Pancreas (tissue), 10 donors: Measurements from ENCODE around the gene SMIM14. TPM values are rescaled to one million over a fixed set of nuclear protein-coding genes. Genes with fewer than 3 reads are reported as not detected.
A peak's percentile ranks its signal among the peaks of the same experiment; 100 is the strongest.

Experiments
- ATAC-seq, 4 donors: fragments of 200-7000 bp; cut with Tn5 transposase; one replicate each; pipeline versions ENCODE4 v1.8.0 to v1.9.1; 2020; ENCODE audit warnings: mild to moderate bottlenecking in 4 of 4, moderate library complexity in 4 of 4
- DNase-seq, 6 donors: peaks; one replicate each; pipeline ENCODE4 v3.0.0-alpha.2; 2020
- FAIRE-seq: peaks from 2 replicates; lab custom pipeline; 2012; peaks lifted over from hg19 to GRCh38; lab: Jason Lieb, UNC
- H3K27ac ChIP-seq, 4 donors: fragments of 200-600 bp; sonication (generic); 1 replicate in 3 of 4; 2 replicates in 1 of 4; pipeline versions ENCODE4 v1.5.0 to v1.8.0; 2020
- H3K27me3 ChIP-seq, 4 donors: fragments of 200-600 bp; one replicate each; pipeline ENCODE4 v1.8.0; 2021
- H3K36me3 ChIP-seq, 3 donors: fragments of 200-600 bp; sonication (generic) in 1 of 3; one replicate each; pipeline versions ENCODE4 v1.5.0 to v1.8.0; 2020 to 2021
- H3K4me1 ChIP-seq, 3 donors: fragments of 200-600 bp; one replicate each; pipeline ENCODE4 v1.8.0; 2021
- H3K4me3 ChIP-seq, 4 donors: fragments of 200-600 bp; sonication (generic) in 2 of 4; one replicate each; pipeline versions ENCODE4 v1.5.0 to v1.8.0; 2020 to 2021
- H3K9me3 ChIP-seq, 4 donors: fragments of 200-600 bp; one replicate each; pipeline ENCODE4 v1.8.0; 2021
- CTCF ChIP-seq, 4 donors: fragments of 200-600 bp; sonication (generic) in 3 of 4; IDR thresholded peaks; one replicate each; pipeline versions ENCODE4 v1.5.0 to v1.8.0; 2021; ENCODE audit warnings: antibody characterized with exemption in 4 of 4
- WGBS, 2 donors: extraction: QIAGEN DNeasy Blood & Tissue Kit; methylation state at CpG; one replicate each; pipeline ENCODE4 v1.1.7; 2013; 5-methylcytosine and 5-hydroxymethylcytosine counted together
- intact Hi-C, 3 donors: fragments of 100-400 bp; cut with DNase I; formaldehyde crosslinking; loops; one replicate each; pipeline versions ENCODE4 v1.11.1 to v1.14.2; 2022
- polyA plus RNA-seq, 2 donors: library from polyadenylated mRNA; stranded (reverse); fragments of 200-250 nt; gene quantifications; one replicate each; pipeline ENCODE4 v1.2.3, GENCODE V29; 2013
- total RNA-seq, 6 donors: library from RNA; stranded (reverse); fragmentation: NEBNext Ultra II Directional in 4 of 6; extraction: Animal tissue kit (Norgen Biotek cat#: 25700) in 4 of 6; gene quantifications; one replicate each; pipeline versions ENCODE4 v1.2.1 to v1.2.4, GENCODE V29; 2021 to 2023
- donor health status: healthy with polysubstance abuse.
- donor health status: DM: no; HTN: no; CAD: no; lungs with moderate emphysema.
- donor health status: DM: no; HTN: no; CAD: no.
- donor health status: control.
- donor health status: control.
- donor health status: Bipolar disorder and iron deficiency.
- donor health status: DM: yes; HTN: yes; CAD: no.
- donor health status: DM: no; HTN: no; CAD: no.
- donor health status: DM: no; HTN: no; CAD: no.
- donor health status: DM: yes; HTN: yes; CAD: no.

SMIM14 gene
- total and polyA plus RNA-seq, 8 donors = 14.3 to 53.6 (median 44.5) TPM

GRCh38 chr4:39526765-39527295 is 111.8 kb downstream of the SMIM14 start:
- no peak for TF ChIP-seq CTCF (IDR thresholded peaks at IDR 0.05)
- peak in 2 of 4 donors; percentile 43 to 66 for ATAC-seq
- peaks cover 0 to 17% (median 12%) of the 10 kb centered on the region in 3 donors for H3K4me1 ChIP-seq
- peaks cover 0 to 3% (median 0%) of the 10 kb centered on the region in 3 donors for H3K36me3 ChIP-seq
- FAIRE-seq = no peak
- 0 to 1% methylated on average over 33 of the region's 33 CpGs for WGBS, 2 donors
- intact Hi-C loops = no loop called here
- H3K27ac ChIP-seq = peak overlapping the region; percentile 86 to 98 (median 95)
- no peaks in the 10 kb centered on the region for H3K27me3 ChIP-seq
- no peak for DNase-seq
- H3K4me3 ChIP-seq = peak overlapping the region; percentile 69 to 82 (median 77)
- no peaks in the 10 kb centered on the region for H3K9me3 ChIP-seq

- Histone ChIP-seq H3K27me3 (no peaks in the 10 kb centered on the region), H3K4me3 (peak overlapping the region; percentile 69 to 82 (median 77)), H3K4me1 (peaks cover 0 to 17% (median 17%) of the 10 kb centered on the region in 3 donors), H3K27ac (peak overlapping the region in 3 of 4 donors; percentile 86 to 98 (median 97)), H3K36me3 (peaks cover 0 to 3% (median 0%) of the 10 kb centered on the region in 3 donors), H3K9me3 (no peaks in the 10 kb centered on the region)
- intact Hi-C loops = no loop called here
- no peak for TF ChIP-seq CTCF (IDR thresholded peaks at IDR 0.05)
- no peak for ATAC-seq
- 4 to 6% methylated on average over 9 of the region's 9 CpGs for WGBS, 2 donors
- no peak for FAIRE-seq
- no peak for DNase-seq
Measured at GRCh38 chr4:39525822-39526690, 112.6 kb downstream of the SMIM14 start.

- no peak for ATAC-seq
- no peaks in the 10 kb centered on the region for H3K27me3 ChIP-seq
- 54 to 56% methylated on average over 7 of the region's 7 CpGs for WGBS, 2 donors
- H3K9me3 ChIP-seq = no peaks in the 10 kb centered on the region
- H3K36me3 ChIP-seq = peaks cover 0 to 1% (median 0%) of the 10 kb centered on the region in 3 donors
- no peak for FAIRE-seq
- peak overlapping the region in 1 of 4 donors; percentile 42 for H3K27ac ChIP-seq
- H3K4me1 ChIP-seq = peaks cover 0 to 17% (median 17%) of the 10 kb centered on the region in 3 donors
- intact Hi-C loops = no loop called here
- peak overlapping the region in 1 of 4 donors; percentile 0 for H3K4me3 ChIP-seq
- TF ChIP-seq CTCF (IDR thresholded peaks at IDR 0.05) = no peak
- no peak for DNase-seq
Measured at GRCh38 chr4:39524161-39524957, 114.3 kb downstream of the SMIM14 start.

- Histone ChIP-seq H3K27me3 (no peaks in the 10 kb centered on the region), H3K27ac (peak overlapping the region in 1 of 4 donors; percentile 12), H3K9me3 (no peaks in the 10 kb centered on the region), H3K4me3 (no peak overlapping the region), H3K36me3 (peaks cover 0 to 12% (median 0%) of the 10 kb centered on the region in 3 donors), H3K4me1 (peaks cover 0 to 22% (median 17%) of the 10 kb centered on the region in 3 donors)
- 56% methylated on average over 2 of the region's 2 CpGs for WGBS, 2 donors
- DNase-seq = no peak
- ATAC-seq = no peak
- FAIRE-seq = no peak
- intact Hi-C loops = no loop called here
- no peak for TF ChIP-seq CTCF (IDR thresholded peaks at IDR 0.05)
Measured at GRCh38 chr4:39522068-39522467, 116.6 kb downstream of the SMIM14 start.
